Activated CD4-positive, alpha-beta T cell treated with anti-CD3 and anti-CD28 coated beads, Interleukin-2, amount 50 U/mL, for 48 hours (primary cell): ENCODE results near the gene POU5F2.

ENCODE experiments used
- DNase-seq, 2 experiments: peaks; one replicate each; pipeline ENCODE4 v3.0.0-alpha.2; 2020

Gene POU5F2

GRCh38 chr5:93741136-93741811 lies at the start of gene POU5F2:
Gene POU5F2, minus strand, starts transcription at chr5:93741600. Its CDS starts 37 bp downstream, at chr5:93741563.
- DNase-seq = no peak

- DNase-seq = no peak
These were observed 49.0 kb upstream of the POU5F2 start for GRCh38 chr5:93790401-93790800.

- DNase-seq = no peak
These were observed 48.0 kb upstream of the POU5F2 start for GRCh38 chr5:93789173-93790067.

GRCh38 chr5:93787598-93787997 lies 46.2 kb upstream of the POU5F2 start:
- no peak for DNase-seq

- no peak for DNase-seq
These were observed 44.1 kb upstream of the POU5F2 start for GRCh38 chr5:93785475-93785874.

GRCh38 chr5:93782978-93783377 lies 41.6 kb upstream of the POU5F2 start:
- no peak for DNase-seq

GRCh38 chr5:93777620-93778019 lies 36.2 kb upstream of the POU5F2 start:
- no peak for DNase-seq

- no peak for DNase-seq
These were observed 15.0 kb upstream of the POU5F2 start for GRCh38 chr5:93756372-93756771.

GRCh38 chr5:93755716-93756115 lies 14.3 kb upstream of the POU5F2 start:
- no peak for DNase-seq

- no peak for DNase-seq
These were observed 7.5 kb upstream of the POU5F2 start for GRCh38 chr5:93748875-93749397.

GRCh38 chr5:93746406-93747056 lies 5.1 kb upstream of the POU5F2 start:
- no peak for DNase-seq

GRCh38 chr5:93736284-93736683 lies 5.1 kb downstream of the POU5F2 start:
- DNase-seq = no peak

- DNase-seq = no peak
These were observed 6.0 kb downstream of the POU5F2 start for GRCh38 chr5:93735378-93735777.

GRCh38 chr5:93731987-93732386 lies 9.4 kb downstream of the POU5F2 start:
- no peak for DNase-seq

GRCh38 chr5:93726595-93726994 lies 14.8 kb downstream of the POU5F2 start:
- DNase-seq = no peak

- no peak for DNase-seq
These were observed 16.6 kb downstream of the POU5F2 start for GRCh38 chr5:93724791-93725190.

GRCh38 chr5:93723681-93724080 lies 17.7 kb downstream of the POU5F2 start:
- no peak for DNase-seq

GRCh38 chr5:93723005-93723404 lies 18.4 kb downstream of the POU5F2 start:
- DNase-seq = no peak

GRCh38 chr5:93722588-93722987 lies 18.8 kb downstream of the POU5F2 start:
- DNase-seq = no peak

- no peak for DNase-seq
These were observed 19.9 kb downstream of the POU5F2 start for GRCh38 chr5:93721511-93721910.

GRCh38 chr5:93721071-93721470 lies 20.3 kb downstream of the POU5F2 start:
- no peak for DNase-seq

- no peak for DNase-seq
These were observed 24.2 kb downstream of the POU5F2 start for GRCh38 chr5:93717162-93717561.

GRCh38 chr5:93716453-93716852 lies 24.9 kb downstream of the POU5F2 start:
- DNase-seq = no peak
